K562 (cell line): ENCODE measurements around the gene EIPR1. TPM values are rescaled to one million over a fixed set of nuclear protein-coding genes. Genes with fewer than 3 reads are reported as not detected.

Experiments
- BRD9 ChIP-seq: fragments of 450-650 bp; IDR thresholded peaks from 2 replicates; pipeline ENCODE4 v1.6.1; 2018; ENCODE audit warnings: low read depth; ENCODE audit not compliant: partially characterized antibody
- CHCHD3 ChIP-seq: fragments of 250-450 bp; sonication (Bioruptor Pico); IDR thresholded peaks from 2 replicates; pipeline ENCODE4 v2.1.2; 2022; ENCODE audit warnings: mild to moderate bottlenecking
- HLTF ChIP-seq: fragments of 450-650 bp; IDR thresholded peaks from 2 replicates; pipeline ENCODE4 v1.6.1; 2016
- HOXB6 ChIP-seq: fragments of 250-450 bp; sonication (Bioruptor Pico); IDR thresholded peaks from 2 replicates; pipeline ENCODE4 v1.5.1; 2022; ENCODE audit warnings: mild to moderate bottlenecking, borderline replicate concordance
- MECOM ChIP-seq: fragments of 250-450 bp; sonication (Bioruptor Pico); IDR thresholded peaks from 2 replicates; pipeline ENCODE4 v1.8.0; 2022; ENCODE audit warnings: inconsistent platforms
- PRDM10 ChIP-seq: fragments of 450-650 bp; IDR thresholded peaks from 2 replicates; pipeline ENCODE4 v1.6.1; 2018; ENCODE audit not compliant: partially characterized antibody
- SAFB ChIP-seq: fragments of 200-400 bp; formaldehyde crosslinking; IDR thresholded peaks from 2 replicates; pipeline ENCODE4 v1.6.1; 2017; ENCODE audit warnings: low read depth, low read length, borderline replicate concordance
- SIN3A ChIP-seq, 2 experiments: fragments of 150-350 bp in 1 of 2; IDR thresholded peaks; 2 replicates each; pipeline ENCODE4 v1.6.1; 2011 to 2016; ENCODE audit warnings: borderline replicate concordance in 2 of 2, low read depth in 2 of 2, low read length in 2 of 2, mild to moderate bottlenecking in 2 of 2, moderate library complexity in 2 of 2; ENCODE audit not compliant: control insufficient read depth in 1 of 2
- SRSF7 ChIP-seq: fragments of 200-400 bp; formaldehyde crosslinking; optimal IDR thresholded peaks from 2 replicates; pipeline ENCODE3; 2017; ENCODE audit warnings: mild to moderate bottlenecking, low read depth, low read length
- ZBTB40 ChIP-seq, 2 experiments: fragments of 450-650 bp in 1 of 2; sonication (generic) in 1 of 2; formaldehyde crosslinking in 1 of 2; IDR thresholded peaks; 2 replicates each; pipeline versions ENCODE4 v1.7.1 to v1.9.0; 2016 to 2022; ENCODE audit warnings: inconsistent platforms in 1 of 2, mild to moderate bottlenecking in 1 of 2, missing genetic modification reagents in 1 of 2
- ZC3H8 ChIP-seq: fragments of 450-650 bp; IDR thresholded peaks from 2 replicates; pipeline ENCODE4 v1.6.1; 2017
- polyA plus RNA-seq, 8 experiments: library from polyadenylated mRNA; depleted of rRNA in 4 of 8; stranded (reverse) in 5 of 8; unstranded in 3 of 8; fragments of >200 nt; fragmentation: Nextera tagmentation in 2 of 8; fragmentation: Illumina TruSeq in 1 of 8; extraction: Ambion mirVana in 2 of 8; extraction: Trizol in 1 of 8; gene quantifications; 2 replicates each; pipeline versions ENCODE4 v1.2.1 to v1.2.3, GENCODE V29; 2011 to 2014; ENCODE audit warnings: inconsistent platforms in 1 of 8, missing spikeins in 1 of 8
- total RNA-seq, 7 experiments: library from RNA; depleted of rRNA in 6 of 7; stranded (reverse); fragments of >200 nt in 6 of 7; fragmentation: Illumina TruSeq in 2 of 7; extraction: Trizol in 2 of 7; gene quantifications; 2 replicates each; pipeline versions ENCODE4 v1.2.1 to v1.2.3, GENCODE V29; 2011 to 2021; ENCODE audit warnings: low replicate concordance in 1 of 7
- TF ChIP-seq, protein P1 (sequence below): fragments of 250-450 bp; sonication (Bioruptor Pico); IDR thresholded peaks from 2 replicates; pipeline ENCODE4 v1.5.0; 2021

Gene EIPR1
- total and polyA plus RNA-seq, 9 of the 15 experiments (the other 6 are each of a cell fraction or from before 2014, with no cell fraction given) = 19.9 to 54.4 (median 35.9) TPM

GRCh38 chr2:3377612-3378432, at the start of gene EIPR1 (continued):
- TF ChIP-seq PRDM10 (no peak), CHCHD3 (CRISPR knock-in tag) (no peak), HLTF (no peak), ZC3H8 (no peak), SAFB (no peak), SIN3A (IDR thresholded peaks at IDR 0.05; ENCODE audit: borderline replicate concordance in 2 of 2, control insufficient read depth in 1 of 2, low read depth in 2 of 2, low read length in 2 of 2) (peak; percentile 83 to 94; a peak in 3 of 4 replicates), BRD9 (no peak), SRSF7 (no peak), HOXB6 (CRISPR knock-in tag) (no peak), MECOM (CRISPR knock-in tag) (no peak), ZBTB40 (IDR thresholded peaks at IDR 0.05) (peak; percentile 82), ZBTB40 (CRISPR knock-in tag; IDR thresholded peaks at IDR 0.05) (no peak)
- TF ChIP-seq, protein P1, sequence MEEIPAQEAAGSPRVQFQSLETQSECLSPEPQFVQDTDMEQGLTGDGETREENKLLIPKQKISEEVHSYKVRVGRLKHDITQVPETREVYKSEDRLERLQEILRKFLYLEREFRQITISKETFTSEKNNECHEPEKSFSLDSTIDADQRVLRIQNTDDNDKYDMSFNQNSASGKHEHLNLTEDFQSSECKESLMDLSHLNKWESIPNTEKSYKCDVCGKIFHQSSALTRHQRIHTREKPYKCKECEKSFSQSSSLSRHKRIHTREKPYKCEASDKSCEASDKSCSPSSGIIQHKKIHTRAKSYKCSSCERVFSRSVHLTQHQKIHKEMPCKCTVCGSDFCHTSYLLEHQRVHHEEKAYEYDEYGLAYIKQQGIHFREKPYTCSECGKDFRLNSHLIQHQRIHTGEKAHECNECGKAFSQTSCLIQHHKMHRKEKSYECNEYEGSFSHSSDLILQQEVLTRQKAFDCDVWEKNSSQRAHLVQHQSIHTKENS = no peak
